DND-41 (cell line): ENCODE results near the gene PMEL.

ENCODE experiments used
- ATAC-seq: fragments of 200-7000 bp; cut with Tn5 transposase; 3 replicates; pipeline ENCODE4 v1.9.1; 2021; ENCODE audit warnings: low read depth; ENCODE audit not compliant: insufficient read depth
- DNase-seq: peaks from one replicate; pipeline ENCODE4 v3.0.0-alpha.2; 2020
- H2AFZ ChIP-seq: 2 replicates; pipeline ENCODE4 v1.6.0; 2012; ENCODE audit warnings: low read depth, low read length
- H3K27ac ChIP-seq: 2 replicates; pipeline ENCODE4 v1.5.1; 2012; ENCODE audit warnings: low read length, inconsistent platforms
- H3K27me3 ChIP-seq: fragments of 200-600 bp; sonication (generic); 2 replicates; pipeline ENCODE4 v1.6.0; 2012; ENCODE audit warnings: low read length, mild to moderate bottlenecking, inconsistent platforms; ENCODE audit not compliant: insufficient read depth, poor library complexity
- H3K36me3 ChIP-seq: 2 replicates; pipeline ENCODE4 v1.5.1; 2012; ENCODE audit warnings: low read length, inconsistent platforms; ENCODE audit not compliant: insufficient read depth
- H3K4me1 ChIP-seq: 2 replicates; pipeline ENCODE4 v1.5.1; 2012; ENCODE audit warnings: mild to moderate bottlenecking, low read length; ENCODE audit not compliant: insufficient read depth
- H3K4me2 ChIP-seq: 2 replicates; pipeline ENCODE4 v1.6.0; 2012; ENCODE audit warnings: mild to moderate bottlenecking, moderate library complexity, low read length, inconsistent platforms; ENCODE audit not compliant: insufficient read depth
- H3K4me3 ChIP-seq, 2 experiments: fragments of 200-600 bp in 1 of 2; shearing (Covaris generic) in 1 of 2; 2 replicates each; pipeline ENCODE4 v1.5.1; 2012 to 2016; ENCODE audit warnings: inconsistent platforms in 2 of 2, low read length in 2 of 2, mild to moderate bottlenecking in 2 of 2, low read depth in 1 of 2, moderate library complexity in 1 of 2
- H3K79me2 ChIP-seq: 2 replicates; pipeline ENCODE4 v1.6.0; 2012; ENCODE audit warnings: low read length, inconsistent platforms; ENCODE audit not compliant: insufficient read depth
- H3K9ac ChIP-seq: 2 replicates; pipeline ENCODE4 v1.6.0; 2012; ENCODE audit warnings: low read depth, mild to moderate bottlenecking, inconsistent platforms, low read length, moderate library complexity
- H3K9me3 ChIP-seq: 2 replicates; pipeline ENCODE4 v1.5.1; 2012; ENCODE audit warnings: low read length, moderate library complexity, mild to moderate bottlenecking, inconsistent platforms; ENCODE audit not compliant: insufficient read depth, severe bottlenecking
- H4K20me1 ChIP-seq: 2 replicates; pipeline ENCODE4 v1.6.0; 2012; ENCODE audit warnings: low read length; ENCODE audit not compliant: insufficient read depth
- EZH2 ChIP-seq: IDR thresholded peaks from 3 replicates; pipeline ENCODE4 v1.6.1; 2012; ENCODE audit warnings: borderline replicate concordance, low read depth, mild to moderate bottlenecking, moderate library complexity, low read length, inconsistent platforms; ENCODE audit not compliant: severe bottlenecking
- TF ChIP-seq, protein P1 (sequence below): IDR thresholded peaks from 2 replicates; pipeline ENCODE4 v1.5.1; 2012; ENCODE audit warnings: borderline replicate concordance, low read length, moderate library complexity, mild to moderate bottlenecking; ENCODE audit not compliant: poor library complexity, severe bottlenecking; ENCODE audit errors: extremely low read depth

Gene PMEL

DNA sequence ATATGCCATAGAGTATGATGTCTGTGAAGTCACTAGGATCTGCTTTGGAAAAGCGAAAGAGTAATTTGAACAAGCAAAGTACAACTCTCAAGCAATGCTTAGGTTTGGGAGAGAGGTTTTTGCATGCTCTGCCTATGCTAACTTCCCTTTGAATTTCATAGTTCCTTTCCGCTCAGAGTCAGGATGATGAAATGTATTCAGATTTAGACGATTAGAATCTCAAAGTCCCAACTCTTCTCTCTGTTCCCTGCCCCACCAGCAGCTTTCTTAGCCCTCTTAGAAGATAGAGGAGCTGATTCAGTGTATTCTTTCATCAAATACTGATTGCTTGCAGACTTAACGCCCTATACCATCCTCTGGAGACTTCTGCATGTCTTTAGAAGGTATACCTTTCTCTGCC is 19.5 kb upstream of the PMEL start:
- Histone ChIP-seq H3K9ac (no peak overlapping the region), H3K27ac (no peak overlapping the region), H4K20me1 (no peaks in the 10 kb centered on the region), H3K9me3 (no peaks in the 10 kb centered on the region), H3K27me3 (no peaks in the 10 kb centered on the region), H3K4me2 (no peak overlapping the region), H3K4me3 (no peak overlapping the region), H3K4me1 (no peaks in the 10 kb centered on the region), H3K36me3 (peaks cover 55% of the 10 kb centered on the region), H3K79me2 (peaks cover 8% of the 10 kb centered on the region; the same call in 1 of the 2 replicates), H2AFZ (no peak overlapping the region)
- TF ChIP-seq EZH2, result no peak
- TF ChIP-seq, protein P1, sequence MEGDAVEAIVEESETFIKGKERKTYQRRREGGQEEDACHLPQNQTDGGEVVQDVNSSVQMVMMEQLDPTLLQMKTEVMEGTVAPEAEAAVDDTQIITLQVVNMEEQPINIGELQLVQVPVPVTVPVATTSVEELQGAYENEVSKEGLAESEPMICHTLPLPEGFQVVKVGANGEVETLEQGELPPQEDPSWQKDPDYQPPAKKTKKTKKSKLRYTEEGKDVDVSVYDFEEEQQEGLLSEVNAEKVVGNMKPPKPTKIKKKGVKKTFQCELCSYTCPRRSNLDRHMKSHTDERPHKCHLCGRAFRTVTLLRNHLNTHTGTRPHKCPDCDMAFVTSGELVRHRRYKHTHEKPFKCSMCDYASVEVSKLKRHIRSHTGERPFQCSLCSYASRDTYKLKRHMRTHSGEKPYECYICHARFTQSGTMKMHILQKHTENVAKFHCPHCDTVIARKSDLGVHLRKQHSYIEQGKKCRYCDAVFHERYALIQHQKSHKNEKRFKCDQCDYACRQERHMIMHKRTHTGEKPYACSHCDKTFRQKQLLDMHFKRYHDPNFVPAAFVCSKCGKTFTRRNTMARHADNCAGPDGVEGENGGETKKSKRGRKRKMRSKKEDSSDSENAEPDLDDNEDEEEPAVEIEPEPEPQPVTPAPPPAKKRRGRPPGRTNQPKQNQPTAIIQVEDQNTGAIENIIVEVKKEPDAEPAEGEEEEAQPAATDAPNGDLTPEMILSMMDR, result no peak
- no peak for DNase-seq
- no peak for ATAC-seq

DNA sequence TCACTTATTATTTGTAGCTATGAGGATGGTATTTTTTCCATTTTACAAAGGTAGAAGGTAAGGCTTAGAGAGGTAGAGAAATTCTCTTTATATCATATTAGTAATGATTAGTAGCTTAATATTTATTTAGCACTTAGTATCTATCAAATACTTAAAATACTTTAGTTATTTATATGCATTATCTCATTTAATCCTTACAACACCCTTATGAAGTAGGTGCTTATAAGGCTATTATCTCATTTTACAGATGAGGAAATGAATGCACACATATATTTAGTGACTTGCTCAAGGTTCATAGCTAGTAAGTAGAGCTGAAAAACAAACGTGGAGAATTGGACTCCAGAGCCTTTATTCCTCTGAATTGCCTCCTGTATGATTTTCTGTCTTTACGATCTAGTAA is 19.0 kb upstream of the PMEL start:
- no peak for ATAC-seq
- DNase-seq, result no peak
- Histone ChIP-seq H2AFZ (no peak overlapping the region), H3K9ac (no peak overlapping the region), H3K79me2 (peaks cover 8% of the 10 kb centered on the region; the same call in 1 of the 2 replicates), H3K27ac (no peak overlapping the region), H3K4me3 (no peak overlapping the region), H3K36me3 (peaks cover 52% of the 10 kb centered on the region), H3K4me2 (no peak overlapping the region), H4K20me1 (no peaks in the 10 kb centered on the region), H3K4me1 (no peaks in the 10 kb centered on the region), H3K27me3 (no peaks in the 10 kb centered on the region), H3K9me3 (no peaks in the 10 kb centered on the region)
- TF ChIP-seq EZH2, result no peak
- TF ChIP-seq, protein P1, result no peak

DNA sequence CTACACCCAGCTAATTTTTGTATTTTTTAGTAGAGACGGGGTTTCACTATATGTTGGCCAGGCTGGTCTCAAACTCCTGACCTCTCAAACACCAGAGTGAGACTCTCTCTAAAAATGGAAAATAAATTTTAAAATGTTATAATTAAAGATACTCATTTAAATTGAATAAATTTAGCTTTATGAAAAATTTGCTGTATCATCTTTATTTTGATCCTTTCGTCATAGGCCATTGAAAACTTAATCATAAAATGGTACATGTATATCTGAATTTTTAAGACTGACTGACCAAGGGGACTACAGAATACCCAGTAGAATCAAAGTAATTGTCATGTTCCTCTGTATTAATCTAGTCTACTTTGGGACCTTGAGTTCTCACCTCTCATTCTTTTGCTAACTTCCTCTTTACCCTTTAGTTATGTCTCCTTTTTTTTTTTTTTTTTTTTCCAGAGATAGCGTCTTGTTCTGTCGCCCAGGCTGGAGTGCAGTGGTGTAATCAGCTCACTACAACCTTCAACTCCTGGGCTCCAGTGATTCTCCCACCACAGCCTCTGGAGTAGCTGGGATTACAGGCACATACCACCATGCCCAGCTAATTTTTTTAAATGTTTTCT is 17.5 kb upstream of the PMEL start:
- DNase-seq (no peak), ATAC-seq (no peak)
- Histone ChIP-seq H3K4me2 (no peak overlapping the region), H3K9ac (no peak overlapping the region), H3K27me3 (no peaks in the 10 kb centered on the region), H2AFZ (no peak overlapping the region), H3K79me2 (peaks cover 16% of the 10 kb centered on the region), H3K4me1 (0 out of 2 replicates have a peak, but pooled peaks cover 2% of the 10 kb centered on the region), H3K27ac (no peak overlapping the region; the same call in 1 of the 2 replicates), H4K20me1 (no peaks in the 10 kb centered on the region), H3K9me3 (no peaks in the 10 kb centered on the region), H3K36me3 (peaks cover 49% of the 10 kb centered on the region), H3K4me3 (no peak overlapping the region)
- TF ChIP-seq, protein P1, result no peak
- no peak for TF ChIP-seq EZH2
